ENCODE data around the gene CCL25.

The CCL25 gene

GRCh38 chr19:8111376-8111775 is 58.8 kb downstream of the CCL25 start:
- no peak for TF ChIP-seq CTCF (IDR thresholded peaks at IDR 0.05; ENCODE audit: insufficient read depth, missing control alignments)
- DNase-seq (ENCODE audit: insufficient read length, low spot score) (no peak), FAIRE-seq (no peak)

Data from D721Med (cell line).